CD4-positive, alpha-beta T cell treated with Interferon gamma for 1 hour (primary cell): ENCODE measurements around the gene SPRR2B.
"Not testable (repeated sequence)": the region's sequence is repeated elsewhere in the genome, so short reads cannot be mapped to it uniquely, and the experiment has no call there.

Source experiments
- DNase-seq: peaks from one replicate; pipeline ENCODE4 v3.0.0-alpha.2; 2020

Gene SPRR2B

GRCh38 chr1:153071511-153071910, at the start of gene SPRR2B:
TSS of gene SPRR2B (minus strand) at chr1:153071611. CDS start at chr1:153070839, 772 bp downstream.
- DNase-seq, result no peak

GRCh38 chr1:153120945-153121344, 49.5 kb upstream of the SPRR2B start:
- no peak for DNase-seq

- no peak for DNase-seq
These were observed 48.1 kb upstream of the SPRR2B start for GRCh38 chr1:153119491-153119971.

- DNase-seq, result not testable (repeated sequence)
These were observed 43.9 kb upstream of the SPRR2B start for GRCh38 chr1:153115264-153115663.

- no peak for DNase-seq
These were observed 42.0 kb upstream of the SPRR2B start, which contains the start of gene SPRR2F for GRCh38 chr1:153113416-153113815. TSS of gene SPRR2F (minus strand) at chr1:153113516. CDS start at chr1:153112733, 783 bp downstream.

GRCh38 chr1:153112454-153112853, 41.0 kb upstream of the SPRR2B start:
- DNase-seq, result not testable (repeated sequence)

- DNase-seq, result no peak
These were observed 28.8 kb upstream of the SPRR2B start for GRCh38 chr1:153100245-153100644.

GRCh38 chr1:153099461-153100045, 28.1 kb upstream of the SPRR2B start:
- DNase-seq, result no peak

GRCh38 chr1:153095764-153096163, 24.4 kb upstream of the SPRR2B start:
- no peak for DNase-seq

- DNase-seq, result no peak
These were observed 23.0 kb upstream of the SPRR2B start, which contains the start of gene SPRR2E for GRCh38 chr1:153094426-153094825. TSS of gene SPRR2E (minus strand) at chr1:153094526. CDS start at chr1:153093751, 775 bp downstream.

- no peak for DNase-seq
These were observed 16.2 kb upstream of the SPRR2B start for GRCh38 chr1:153087652-153088051.

- no peak for DNase-seq
These were observed 10.3 kb upstream of the SPRR2B start for GRCh38 chr1:153081736-153082135.

- no peak for DNase-seq
These were observed 1.7 kb upstream of the SPRR2B start for GRCh38 chr1:153072806-153073726.

- DNase-seq, result no peak
These were observed 1.2 kb downstream of the SPRR2B start for GRCh38 chr1:153070243-153070642.

- DNase-seq, result no peak
These were observed 12.3 kb downstream of the SPRR2B start for GRCh38 chr1:153058826-153059784.

- no peak for DNase-seq
These were observed 13.3 kb downstream of the SPRR2B start for GRCh38 chr1:153058154-153058553.

- DNase-seq, result no peak
These were observed 14.0 kb downstream of the SPRR2B start, which contains the start of gene SPRR2A for GRCh38 chr1:153057375-153057774. TSS of gene SPRR2A (minus strand) at chr1:153057512. CDS start at chr1:153056735, 777 bp downstream.

- not testable (repeated sequence) for DNase-seq
These were observed 15.3 kb downstream of the SPRR2B start for GRCh38 chr1:153056111-153056510.

GRCh38 chr1:153049211-153049610, 22.2 kb downstream of the SPRR2B start:
- no peak for DNase-seq

- no peak for DNase-seq
These were observed 30.3 kb downstream of the SPRR2B start, which contains the start of gene SPRR2D for GRCh38 chr1:153040950-153041631. TSS of gene SPRR2D (minus strand) at chr1:153041120. CDS start at chr1:153040346, 774 bp downstream.

GRCh38 chr1:153035211-153035610, 36.2 kb downstream of the SPRR2B start:
- DNase-seq, result no peak
